ENCODE measurements around the gene ACOT8. TPM values are rescaled to one million over a fixed set of nuclear protein-coding genes. Genes with fewer than 3 reads are reported as not detected.
"Not testable (repeated sequence)": the region's sequence is repeated elsewhere in the genome, so short reads cannot be mapped to it uniquely, and the experiment has no call there.

ACOT8 gene
- total RNA-seq: 27.7 TPM

- peak; percentile 100 for DNase-seq
These were observed at the start of gene ACOT8, which contains the start of gene ZSWIM3 for GRCh38 chr20:45857114-45857881. TSS of gene ACOT8 (minus strand) at chr20:45857392. CDS start at chr20:45857315, 77 bp downstream. TSS of gene ZSWIM3 (plus strand) at chr20:45857614. CDS start at chr20:45857826, 212 bp downstream.

GRCh38 chr20:45905505-45906079 lies 48.4 kb upstream of the ACOT8 start:
- no peak for DNase-seq

- DNase-seq: no peak
These were observed 47.7 kb upstream of the ACOT8 start for GRCh38 chr20:45904583-45905504.

- no peak for DNase-seq
These were observed 45.1 kb upstream of the ACOT8 start for GRCh38 chr20:45902199-45902701.

- not testable (repeated sequence) for DNase-seq
These were observed 44.1 kb upstream of the ACOT8 start for GRCh38 chr20:45901332-45901731.

GRCh38 chr20:45899046-45899835 lies 42.0 kb upstream of the ACOT8 start:
- DNase-seq: no peak

- no peak for DNase-seq
These were observed 41.1 kb upstream of the ACOT8 start for GRCh38 chr20:45898285-45898684.

- DNase-seq: no peak
These were observed 40.5 kb upstream of the ACOT8 start for GRCh38 chr20:45897692-45898091.

GRCh38 chr20:45897289-45897688 lies 40.1 kb upstream of the ACOT8 start:
- no peak for DNase-seq

- no peak for DNase-seq
These were observed 39.5 kb upstream of the ACOT8 start for GRCh38 chr20:45896641-45897161.

- no peak for DNase-seq
These were observed 37.6 kb upstream of the ACOT8 start for GRCh38 chr20:45894797-45895196.

GRCh38 chr20:45893831-45894230 lies 36.6 kb upstream of the ACOT8 start:
- no peak for DNase-seq

GRCh38 chr20:45892828-45893500 lies 35.8 kb upstream of the ACOT8 start:
- DNase-seq: no peak

- DNase-seq: no peak
These were observed 35.0 kb upstream of the ACOT8 start for GRCh38 chr20:45892049-45892825.

- peak; percentile 95 for DNase-seq
These were observed 34.1 kb upstream of the ACOT8 start, which contains the start of the genes CTSA and NEURL2 for GRCh38 chr20:45890985-45891983. TSS of gene CTSA (plus strand) at chr20:45891335. CDS start at chr20:45891569, 234 bp downstream. TSS of gene NEURL2 (minus strand) at chr20:45891208. CDS start at chr20:45890991, 217 bp downstream.

GRCh38 chr20:45890077-45890984 lies 33.1 kb upstream of the ACOT8 start:
- DNase-seq: peak; percentile 92

GRCh38 chr20:45888681-45889080 lies 31.5 kb upstream of the ACOT8 start:
- no peak for DNase-seq

All from tongue (tissue), 2 donors.